ENCODE results near the gene THAP12. TPM values are rescaled to one million over a fixed set of nuclear protein-coding genes. Genes with fewer than 3 reads are reported as not detected.

The THAP12 gene
- total and polyA plus RNA-seq, 2 of the 13 experiments (the other 11 are each of a cell fraction or from before 2014, with no cell fraction given) = 18.8 to 51.3 TPM

GRCh38 chr11:76379807-76380158 lies 1.1 kb downstream of the THAP12 start:
- Histone ChIP-seq H3K27ac (ENCODE audit: extremely low read length, insufficient read depth, low read length) (peak overlapping the region; percentile 61), H3K4me2 (ENCODE audit: low read depth, low read length) (peak overlapping the region; percentile 95), H3K36me3 (replicated peaks in 1 of 2; ENCODE audit: control insufficient read depth in 1 of 2, insufficient read depth in 2 of 2, low read length in 2 of 2) (no peaks in the 10 kb centered on the region), H3K9ac (ENCODE audit: insufficient read depth, low read depth, low read length) (peak overlapping the region; percentile 81), H3K27me3 (ENCODE audit: control insufficient read depth in 1 of 2, insufficient read depth in 2 of 2, low read length in 2 of 2) (no peaks in the 10 kb centered on the region; a peak in 1 of 5 replicates), H2AFZ (ENCODE audit: low read length) (no peak overlapping the region), H3K4me3 (replicated peaks in 1 of 3; ENCODE audit: insufficient read depth in 1 of 3, low read depth in 2 of 3, low read length in 3 of 3) (peak overlapping the region; percentile 67 to 85 (median 70)), H3K79me2 (ENCODE audit: insufficient read depth, low read length) (peaks cover 66% of the 10 kb centered on the region), H4K20me1 (ENCODE audit: insufficient read depth, low read length) (peaks cover 12% of the 10 kb centered on the region; the same call in 1 of the 2 replicates), H3K4me1 (ENCODE audit: insufficient read depth, low read length) (peaks cover 42% of the 10 kb centered on the region), H3K9me3 (ENCODE audit: low read length) (no peaks in the 10 kb centered on the region)
- no peak for ATAC-seq
- FAIRE-seq = peak; percentile 18
- DNase-seq (ENCODE audit: low spot score) = no peak
- WGBS (ENCODE audit: low lambda C conversion rate) = 4% methylated on average over 6 of the region's 6 CpGs
- CTCF ChIA-PET (ENCODE audit: low intra/inter-chr PET ratio, low total read pairs) = no interaction called here
- POLR2A ChIA-PET = no interaction called here
- intact Hi-C loops (cut with micrococcal nuclease; ENCODE audit: unreplicated experiment) = loop anchor here (2.0 to 5.0 kb wide), 2 partner anchors 65 to 142 kb away; partner anchors contain the start of gene EMSY
- TF ChIP-seq ZKSCAN1 (IDR thresholded peaks at IDR 0.05; ENCODE audit: low read length) (peak; percentile 85), ZNF451 (CRISPR knock-in tag; IDR thresholded peaks at IDR 0.05) (no peak), ZNF484 (CRISPR knock-in tag; IDR thresholded peaks at IDR 0.05; ENCODE audit: borderline replicate concordance, low read depth) (no peak), ZNF333 (CRISPR knock-in tag; IDR thresholded peaks at IDR 0.05; ENCODE audit: borderline replicate concordance) (no peak), TP53 (CRISPR knock-in tag; conservative IDR thresholded peaks at IDR 0.05) (no peak), ZNF703 (CRISPR knock-in tag; IDR thresholded peaks at IDR 0.05; ENCODE audit: borderline replicate concordance) (no peak)
- TF ChIP-seq, protein P1, sequence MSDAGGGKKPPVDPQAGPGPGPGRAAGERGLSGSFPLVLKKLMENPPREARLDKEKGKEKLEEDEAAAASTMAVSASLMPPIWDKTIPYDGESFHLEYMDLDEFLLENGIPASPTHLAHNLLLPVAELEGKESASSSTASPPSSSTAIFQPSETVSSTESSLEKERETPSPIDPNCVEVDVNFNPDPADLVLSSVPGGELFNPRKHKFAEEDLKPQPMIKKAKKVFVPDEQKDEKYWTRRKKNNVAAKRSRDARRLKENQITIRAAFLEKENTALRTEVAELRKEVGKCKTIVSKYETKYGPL (CRISPR knock-in tag; IDR thresholded peaks at IDR 0.05) = no peak
- BruUV-seq (replicated peaks) = no TSS peak
- in situ Hi-C loops (cut with HindIII; ENCODE audit: extremely low pct_ligation_motif_present, low pct_unique_long_range_greater_than_20kb) = no loop called here

Measured in HepG2 (cell line).